Panc1 (cell line): Measurements from ENCODE around the gene PAOX. TPM values are rescaled to one million over a fixed set of nuclear protein-coding genes. Genes with fewer than 3 reads are reported as not detected.

Experiments
- ATAC-seq: fragments of 200-7000 bp; cut with Tn5 transposase; 2 replicates; pipeline ENCODE4 v1.9.1; 2020; ENCODE audit warnings: mild to moderate bottlenecking, moderate library complexity
- BruUV-seq: library from RNA; stranded (reverse); fragments of 400-500 nt; replicated peaks from 2 replicates; lab custom pipeline; 2021; lab: Mats Ljungman, UMichigan
- CTCF ChIA-PET: fragments of 300-600 bp; sonication (Branson Sonifier 250); formaldehyde crosslinking; loops from one replicate; lab custom pipeline; 2022; ENCODE audit warnings: antibody characterized with exemption; lab: Charles Lee
- POLR2A ChIA-PET: fragments of 300-600 bp; sonication (Branson Sonifier 250); formaldehyde crosslinking; loops from one replicate; lab custom pipeline; 2022; ENCODE audit warnings: antibody characterized with exemption; lab: Charles Lee
- DNase-seq: peaks from one replicate; pipeline ENCODE4 v3.0.0-alpha.2; 2010; ENCODE audit warnings: low read depth, low spot score
- H3K27ac ChIP-seq: 2 replicates; pipeline ENCODE4 v1.5.1; 2011; ENCODE audit warnings: mild to moderate bottlenecking, low read length, inconsistent platforms
- H3K27me3 ChIP-seq: fragments of 200-500 bp; sonication (Bioruptor generic); 2 replicates; pipeline ENCODE4 v1.6.0; 2014; ENCODE audit warnings: low read length, inconsistent platforms; ENCODE audit not compliant: control insufficient read depth, insufficient read depth
- H3K36me3 ChIP-seq: fragments of 200-500 bp; sonication (Bioruptor generic); 2 replicates; pipeline ENCODE4 v1.5.1; 2014; ENCODE audit warnings: inconsistent platforms, mild to moderate bottlenecking, low read length, moderate library complexity; ENCODE audit not compliant: control insufficient read depth, insufficient read depth
- H3K4me1 ChIP-seq: 2 replicates; pipeline ENCODE4 v1.5.1; 2011; ENCODE audit warnings: inconsistent platforms, mild to moderate bottlenecking, low read length, moderate library complexity; ENCODE audit not compliant: control insufficient read depth, insufficient read depth
- H3K4me3 ChIP-seq, 2 experiments: 2 replicates each; pipeline ENCODE4 v1.5.1; 2011 to 2012; ENCODE audit warnings: low read depth in 2 of 2, low read length in 2 of 2, mild to moderate bottlenecking in 2 of 2, inconsistent platforms in 1 of 2, moderate library complexity in 1 of 2
- H3K9me3 ChIP-seq: fragments of 200-500 bp; sonication (Bioruptor generic); 2 replicates; pipeline ENCODE4 v1.5.1; 2014; ENCODE audit warnings: low read depth, mild to moderate bottlenecking, inconsistent platforms, low read length, moderate library complexity; ENCODE audit not compliant: control insufficient read depth, insufficient read depth
- POLR2AphosphoS5 ChIP-seq: IDR thresholded peaks from 2 replicates; pipeline ENCODE4 v1.6.1; 2012; ENCODE audit warnings: mild to moderate bottlenecking, low read depth, low read length, moderate library complexity
- REST ChIP-seq, 2 experiments: IDR thresholded peaks; 2 replicates each; pipeline ENCODE4 v1.6.1; 2011 to 2012; ENCODE audit warnings: low read depth in 2 of 2, control low read depth in 1 of 2, low read length in 1 of 2, mild to moderate bottlenecking in 1 of 2, moderate library complexity in 1 of 2; ENCODE audit not compliant: insufficient read depth in 1 of 2
- SIN3A ChIP-seq: IDR thresholded peaks from 2 replicates; pipeline ENCODE4 v1.6.1; 2012; ENCODE audit warnings: low read depth, mild to moderate bottlenecking, low read length, moderate library complexity, borderline replicate concordance; ENCODE audit not compliant: insufficient read depth
- TCF7L2 ChIP-seq: IDR thresholded peaks from 2 replicates; pipeline ENCODE4 v1.6.1; 2011; ENCODE audit warnings: mild to moderate bottlenecking, low read depth, low read length, inconsistent platforms
- in situ Hi-C: cut with HindIII; loops from 2 replicates; pipeline ENCODE4 v1.10.0; 2016; ENCODE audit warnings: low sequenced_read_pairs, low pct_unique_long_range_greater_than_20kb
- intact Hi-C: fragments of 100-400 bp; cut with micrococcal nuclease; formaldehyde crosslinking; loops from one replicate; pipeline ENCODE4 v1.10.0; 2022; ENCODE audit not compliant: unreplicated experiment
- total RNA-seq: library from RNA; stranded (reverse); gene quantifications from one replicate; pipeline ENCODE4 v1.2.1, GENCODE V29; 2021; ENCODE audit not compliant: unreplicated experiment
- TF ChIP-seq, protein P1 (sequence below): fragments of 450-650 bp; IDR thresholded peaks from 2 replicates; pipeline ENCODE4 v1.5.1; 2017; ENCODE audit warnings: mild to moderate bottlenecking

The PAOX gene
- total RNA-seq, 1 experiment from 2014 or later, result 9.3 TPM

DNA sequence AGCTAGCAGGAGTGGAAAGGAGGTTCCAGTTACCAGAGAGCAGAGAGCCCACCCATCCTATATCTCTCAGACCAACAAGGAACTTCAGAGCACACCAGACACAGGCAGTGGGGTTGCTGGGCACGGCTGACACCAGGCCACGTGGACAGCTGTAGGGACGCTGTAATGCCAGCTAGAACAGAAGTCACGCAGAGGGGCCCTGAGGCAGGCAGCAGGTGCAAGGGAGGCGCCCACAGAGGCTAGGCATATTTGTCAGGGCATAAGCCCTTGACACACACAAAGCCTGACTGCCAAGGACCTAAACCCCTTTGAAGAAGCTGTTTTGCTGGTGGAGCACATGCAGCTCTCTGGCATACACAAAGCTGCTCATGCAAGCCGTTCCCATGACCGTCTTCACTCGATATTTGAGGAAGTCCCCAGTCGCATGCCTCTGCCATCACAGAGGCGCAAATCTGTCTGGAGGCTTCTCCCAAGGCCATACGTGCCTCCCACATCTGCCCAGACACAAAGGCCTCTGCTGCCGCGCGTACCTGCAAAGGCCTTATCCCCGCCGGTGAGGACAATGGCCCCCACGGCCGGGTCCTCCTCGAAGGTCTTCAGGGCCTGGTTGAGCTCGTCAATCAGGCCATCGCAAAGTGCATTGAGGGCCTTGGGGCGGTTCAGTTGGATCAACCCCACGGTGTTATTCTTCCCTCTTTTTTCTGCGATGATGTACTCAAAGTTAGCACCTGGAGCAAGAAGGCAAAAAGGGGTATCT is 8.9 kb upstream of the PAOX start:
- TSS peak; percentile 53 for BruUV-seq

GRCh38 chr10:133372507-133372906 is 6.6 kb upstream of the PAOX start:
- no peak for ATAC-seq
- in situ Hi-C loops (no loop called here), intact Hi-C loops (no loop called here)
- CTCF ChIA-PET, result no interaction called here
- no TSS peak for BruUV-seq
- peaks cover 12% of the 10 kb centered on the region; the same call in 1 of the 2 replicates for H3K36me3 ChIP-seq
- peaks cover 9% of the 10 kb centered on the region for H3K4me1 ChIP-seq
- no peaks in the 10 kb centered on the region for H3K9me3 ChIP-seq
- peak overlapping the region; percentile 7 to 26 for H3K4me3 ChIP-seq
- no peaks in the 10 kb centered on the region for H3K27me3 ChIP-seq
- POLR2A ChIA-PET, result no interaction called here
- DNase-seq, result no peak
- TF ChIP-seq TCF7L2 (no peak), POLR2AphosphoS5 (no peak), SIN3A (no peak), REST (IDR thresholded peaks at IDR 0.05; ENCODE audit: insufficient read depth in 1 of 2, low read depth in 2 of 2, low read length in 1 of 2) (no peak)
- TF ChIP-seq, protein P1, sequence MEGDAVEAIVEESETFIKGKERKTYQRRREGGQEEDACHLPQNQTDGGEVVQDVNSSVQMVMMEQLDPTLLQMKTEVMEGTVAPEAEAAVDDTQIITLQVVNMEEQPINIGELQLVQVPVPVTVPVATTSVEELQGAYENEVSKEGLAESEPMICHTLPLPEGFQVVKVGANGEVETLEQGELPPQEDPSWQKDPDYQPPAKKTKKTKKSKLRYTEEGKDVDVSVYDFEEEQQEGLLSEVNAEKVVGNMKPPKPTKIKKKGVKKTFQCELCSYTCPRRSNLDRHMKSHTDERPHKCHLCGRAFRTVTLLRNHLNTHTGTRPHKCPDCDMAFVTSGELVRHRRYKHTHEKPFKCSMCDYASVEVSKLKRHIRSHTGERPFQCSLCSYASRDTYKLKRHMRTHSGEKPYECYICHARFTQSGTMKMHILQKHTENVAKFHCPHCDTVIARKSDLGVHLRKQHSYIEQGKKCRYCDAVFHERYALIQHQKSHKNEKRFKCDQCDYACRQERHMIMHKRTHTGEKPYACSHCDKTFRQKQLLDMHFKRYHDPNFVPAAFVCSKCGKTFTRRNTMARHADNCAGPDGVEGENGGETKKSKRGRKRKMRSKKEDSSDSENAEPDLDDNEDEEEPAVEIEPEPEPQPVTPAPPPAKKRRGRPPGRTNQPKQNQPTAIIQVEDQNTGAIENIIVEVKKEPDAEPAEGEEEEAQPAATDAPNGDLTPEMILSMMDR, result no peak
- no peak overlapping the region for H3K27ac ChIP-seq

More for the DNA sequence above, 8.9 kb upstream of the PAOX start:
- Histone ChIP-seq H3K27me3 (no peaks in the 10 kb centered on the region), H3K4me1 (peaks cover 9% of the 10 kb centered on the region), H3K9me3 (no peaks in the 10 kb centered on the region), H3K4me3 (no peak overlapping the region), H3K27ac (no peak overlapping the region), H3K36me3 (peaks cover 14% of the 10 kb centered on the region; the same call in 1 of the 2 replicates)
- TF ChIP-seq REST (IDR thresholded peaks at IDR 0.05; ENCODE audit: insufficient read depth in 1 of 2, low read depth in 2 of 2, low read length in 1 of 2), result no peak
- TF ChIP-seq, protein P1, result no peak
- TF ChIP-seq SIN3A, result no peak
- no peak for TF ChIP-seq POLR2AphosphoS5
- TF ChIP-seq TCF7L2, result no peak
- POLR2A ChIA-PET, result no interaction called here
- no peak for ATAC-seq
- no peak for DNase-seq
- intact Hi-C loops, result no loop called here
- in situ Hi-C loops, result no loop called here
- CTCF ChIA-PET, result no interaction called here
